GM18505 (cell line): ENCODE data around the gene ZC3H10.
"Not testable (repeated sequence)": the region's sequence is repeated elsewhere in the genome, so short reads cannot be mapped to it uniquely, and the experiment has no call there.

Source experiments
- ATAC-seq: cut with Tn5 transposase; IDR thresholded peaks from one replicate; pipeline ENCODE4 v1.9.1; 2021; ENCODE audit not compliant: unreplicated experiment
- POLR2A ChIP-seq: IDR thresholded peaks from 4 replicates; pipeline ENCODE4 v1.6.1; 2011; ENCODE audit warnings: borderline replicate concordance; ENCODE audit not compliant: insufficient read depth, insufficient read length; ENCODE audit errors: extremely low read depth

ZC3H10 gene

GRCh38 chr12:56110571-56110970, 7.5 kb upstream of the ZC3H10 start:
- no peak for ATAC-seq
- TF ChIP-seq POLR2A, result no peak

- TF ChIP-seq POLR2A, result no peak
- no peak for ATAC-seq
These were observed 4.0 kb upstream of the ZC3H10 start for GRCh38 chr12:56114084-56114483.

- ATAC-seq, result no peak
- TF ChIP-seq POLR2A, result no peak
These were observed 2.7 kb upstream of the ZC3H10 start for GRCh38 chr12:56115329-56115728.

GRCh38 chr12:56116267-56117081, 1.6 kb upstream of the ZC3H10 start, which contains the start of gene RPL41:
RPL41 (plus strand) TSS chr12:56116633.
- ATAC-seq, result peak; percentile 40
- TF ChIP-seq POLR2A, result peak; percentile 99

- not testable (repeated sequence) for ATAC-seq
These were observed 872 bp upstream of the ZC3H10 start for GRCh38 chr12:56117082-56117706.

GRCh38 chr12:56118688-56119357, 757 bp downstream of the ZC3H10 start:
- ATAC-seq, result peak; percentile 5
- no peak for TF ChIP-seq POLR2A

- no peak for TF ChIP-seq POLR2A
- no peak for ATAC-seq
These were observed 1.3 kb downstream of the ZC3H10 start for GRCh38 chr12:56119361-56119796.

GRCh38 chr12:56120158-56120846, 2.2 kb downstream of the ZC3H10 start:
- ATAC-seq, result no peak
- no peak for TF ChIP-seq POLR2A

- no peak for ATAC-seq
- TF ChIP-seq POLR2A, result no peak
These were observed 3.3 kb downstream of the ZC3H10 start for GRCh38 chr12:56121204-56121870.

GRCh38 chr12:56122637-56123036, 4.6 kb downstream of the ZC3H10 start:
- TF ChIP-seq POLR2A, result no peak
- no peak for ATAC-seq

- no peak for ATAC-seq
- TF ChIP-seq POLR2A, result no peak
These were observed 6.1 kb downstream of the ZC3H10 start for GRCh38 chr12:56124133-56124532.

- no peak for ATAC-seq
These were observed 8.7 kb downstream of the ZC3H10 start for GRCh38 chr12:56126732-56127239.

GRCh38 chr12:56127485-56127887, 9.4 kb downstream of the ZC3H10 start:
- no peak for ATAC-seq
- TF ChIP-seq POLR2A, result no peak

More at GRCh38 chr12:56126732-56127239, 8.7 kb downstream of the ZC3H10 start:
- TF ChIP-seq POLR2A, result no peak
